A673 (cell line): Measurements from ENCODE around the gene ZFAND4. TPM values are rescaled to one million over a fixed set of nuclear protein-coding genes. Genes with fewer than 3 reads are reported as not detected.

Experiments used
- BruUV-seq: library from RNA; stranded (reverse); fragments of 400-500 nt; replicated peaks from 2 replicates; lab custom pipeline; 2021; lab: Mats Ljungman, UMichigan
- CTCF ChIA-PET: fragments of 300-600 bp; sonication (Branson Sonifier 250); formaldehyde crosslinking; loops from one replicate; lab custom pipeline; 2022; ENCODE audit warnings: antibody characterized with exemption; lab: Charles Lee
- POLR2A ChIA-PET: fragments of 300-600 bp; sonication (Branson Sonifier 250); formaldehyde crosslinking; loops from one replicate; lab custom pipeline; 2022; ENCODE audit warnings: antibody characterized with exemption; ENCODE audit not compliant: low non-redundant PET; lab: Charles Lee
- DNase-seq: peaks from one replicate; pipeline ENCODE4 v3.0.0-alpha.2; 2015; ENCODE audit warnings: low spot score
- H3K27ac ChIP-seq: fragments of 200-600 bp; sonication (generic); 2 replicates; pipeline ENCODE4 v1.5.1; 2016; ENCODE audit warnings: mixed run types, low read depth, mild to moderate bottlenecking, mixed read lengths, antibody characterized with exemption, low read length; ENCODE audit not compliant: poor library complexity, severe bottlenecking
- H3K27me3 ChIP-seq: fragments of 200-600 bp; sonication (generic); replicated peaks from 2 replicates; pipeline ENCODE4 v1.6.1; 2017; ENCODE audit warnings: mixed run types, low read depth, mild to moderate bottlenecking, mixed read lengths, antibody characterized with exemption, low read length; ENCODE audit not compliant: insufficient read depth, poor library complexity
- H3K36me3 ChIP-seq: fragments of 200-600 bp; sonication (generic); 2 replicates; pipeline ENCODE4 v1.6.1; 2016; ENCODE audit warnings: mixed run types, mild to moderate bottlenecking, mixed read lengths, antibody characterized with exemption, low read length; ENCODE audit not compliant: insufficient read depth, poor library complexity, severe bottlenecking
- H3K4me1 ChIP-seq: fragments of 200-600 bp; sonication (generic); 2 replicates; pipeline ENCODE4 v1.6.1; 2017; ENCODE audit warnings: mixed run types, mild to moderate bottlenecking, mixed read lengths, antibody characterized with exemption, low read length; ENCODE audit not compliant: insufficient read depth, poor library complexity, severe bottlenecking
- H3K4me3 ChIP-seq: fragments of 200-600 bp; sonication (generic); 2 replicates; pipeline ENCODE4 v1.5.1; 2016; ENCODE audit warnings: low read depth, mixed run types, mild to moderate bottlenecking, mixed read lengths, low read length; ENCODE audit not compliant: poor library complexity, severe bottlenecking
- H3K9me3 ChIP-seq: fragments of 200-600 bp; sonication (generic); 2 replicates; pipeline ENCODE4 v1.6.1; 2016; ENCODE audit warnings: mixed run types, low read depth, mild to moderate bottlenecking, mixed read lengths, antibody characterized with exemption, low read length; ENCODE audit not compliant: poor library complexity, severe bottlenecking
- CTCF ChIP-seq: fragments of 300-800, 200-600 bp; sonication (generic); conservative IDR thresholded peaks from 2 replicates; pipeline ENCODE4 v1.5.1; 2017; ENCODE audit warnings: low read depth, mild to moderate bottlenecking, antibody characterized with exemption, low read length, moderate library complexity, mixed read lengths
- EZH2 ChIP-seq: fragments of 200-600 bp; sonication (generic); IDR thresholded peaks from 2 replicates; pipeline ENCODE4 v1.6.1; 2017; ENCODE audit warnings: borderline replicate concordance, low read depth, mild to moderate bottlenecking, mixed read lengths, antibody characterized with exemption, low read length; ENCODE audit not compliant: poor library complexity, severe bottlenecking
- intact Hi-C: fragments of 100-400 bp; cut with micrococcal nuclease; formaldehyde crosslinking; loops from one replicate; pipeline ENCODE4 v1.10.0; 2022; ENCODE audit not compliant: unreplicated experiment
- total RNA-seq: library from RNA; stranded (reverse); gene quantifications from 2 replicates; pipeline ENCODE4 v1.2.3, GENCODE V29; 2021

The ZFAND4 gene
- total RNA-seq, 1 experiment from 2014 or later, result 9.2 TPM

GRCh38 chr10:45647118-45647517, 25.5 kb downstream of the ZFAND4 start:
- CTCF ChIA-PET, result no interaction called here
- POLR2A ChIA-PET, result no interaction called here
- no peaks in the 10 kb centered on the region for H3K9me3 ChIP-seq
- no peak overlapping the region for H3K4me3 ChIP-seq
- DNase-seq, result no peak
- no peak overlapping the region for H3K27ac ChIP-seq
- H3K36me3 ChIP-seq, result peaks cover 3% of the 10 kb centered on the region
- BruUV-seq, result no TSS peak
- no peaks in the 10 kb centered on the region for H3K27me3 ChIP-seq
- intact Hi-C loops, result no loop called here
- no peak for TF ChIP-seq CTCF
- no peak for TF ChIP-seq EZH2
- no peaks in the 10 kb centered on the region for H3K4me1 ChIP-seq

GRCh38 chr10:45646384-45647050, 26.1 kb downstream of the ZFAND4 start:
- Histone ChIP-seq H3K4me1 (no peaks in the 10 kb centered on the region), H3K27ac (no peak overlapping the region), H3K27me3 (no peaks in the 10 kb centered on the region), H3K9me3 (no peaks in the 10 kb centered on the region), H3K36me3 (peaks cover 3% of the 10 kb centered on the region), H3K4me3 (no peak overlapping the region)
- TF ChIP-seq CTCF (no peak), EZH2 (no peak)
- CTCF ChIA-PET, result no interaction called here
- no TSS peak for BruUV-seq
- intact Hi-C loops, result no loop called here
- POLR2A ChIA-PET, result no interaction called here
- DNase-seq, result no peak

- BruUV-seq, result no TSS peak
- intact Hi-C loops, result no loop called here
- no peak for DNase-seq
- CTCF ChIA-PET, result no interaction called here
- Histone ChIP-seq H3K36me3 (peaks cover 3% of the 10 kb centered on the region), H3K27me3 (no peaks in the 10 kb centered on the region), H3K9me3 (no peaks in the 10 kb centered on the region), H3K4me3 (no peak overlapping the region), H3K4me1 (no peaks in the 10 kb centered on the region), H3K27ac (no peak overlapping the region)
- POLR2A ChIA-PET, result no interaction called here
- no peak for TF ChIP-seq CTCF
- no peak for TF ChIP-seq EZH2
These were observed 28.0 kb downstream of the ZFAND4 start for GRCh38 chr10:45644527-45644926.
